Glutamatergic neuron (in vitro differentiated cells): ENCODE measurements around the gene ERGIC1. TPM values are rescaled to one million over a fixed set of nuclear protein-coding genes. Genes with fewer than 3 reads are reported as not detected.

ENCODE experiments used
- DNase-seq: peaks from one replicate; pipeline ENCODE4 v3.0.0; 2022
- H3K27ac Mint-ChIP-seq: one replicate; pipeline ENCODE4 v1.8.0; 2020; ENCODE audit warnings: mild to moderate bottlenecking, mixed read lengths, inconsistent platforms; ENCODE audit not compliant: unreplicated experiment
- H3K27me3 Mint-ChIP-seq: one replicate; pipeline ENCODE4 v1.8.0; 2020; ENCODE audit warnings: mild to moderate bottlenecking, moderate library complexity, mixed read lengths, inconsistent platforms; ENCODE audit not compliant: unreplicated experiment
- H3K36me3 Mint-ChIP-seq: one replicate; pipeline ENCODE4 v1.8.0; 2020; ENCODE audit warnings: mild to moderate bottlenecking, mixed read lengths, inconsistent platforms; ENCODE audit not compliant: unreplicated experiment
- H3K4me1 Mint-ChIP-seq: one replicate; pipeline ENCODE4 v1.8.0; 2020; ENCODE audit warnings: mild to moderate bottlenecking, low read depth, mixed read lengths, inconsistent platforms; ENCODE audit not compliant: unreplicated experiment
- H3K4me3 Mint-ChIP-seq: one replicate; pipeline ENCODE4 v1.8.0; 2020; ENCODE audit warnings: mild to moderate bottlenecking, mixed read lengths, inconsistent platforms; ENCODE audit not compliant: unreplicated experiment
- H3K9me3 Mint-ChIP-seq: one replicate; pipeline ENCODE4 v1.8.0; 2020; ENCODE audit warnings: mild to moderate bottlenecking, moderate library complexity, mixed read lengths, inconsistent platforms; ENCODE audit not compliant: unreplicated experiment
- total RNA-seq: library from RNA; stranded (reverse); fragmentation: NEBNext Ultra II Directional; extraction: Animal tissue kit (Norgen Biotek cat#: 25700); gene quantifications from one replicate; pipeline ENCODE4 v1.2.1, GENCODE V29; 2021; ENCODE audit not compliant: unreplicated experiment
- TF ChIP-seq, protein P1 (sequence below): fragments of 200-600 bp; sonication (generic); IDR thresholded peaks from one replicate; pipeline ENCODE4 v1.5.0; 2021; ENCODE audit not compliant: partially characterized antibody, unreplicated experiment

ERGIC1 gene
- total RNA-seq, 1 donor from 2014 or later = 76.2 TPM

GRCh38 chr5:172830876-172831662 lies 3.0 kb upstream of the ERGIC1 start:
- Mint-ChIP-seq H3K4me3 (no peak overlapping the region), H3K4me1 (peaks cover 18% of the 10 kb centered on the region), H3K36me3 (peaks cover 8% of the 10 kb centered on the region), H3K27me3 (no peaks in the 10 kb centered on the region), H3K27ac (peak overlapping the region; percentile 59), H3K9me3 (peaks cover 5% of the 10 kb centered on the region)
- DNase-seq = no peak
- TF ChIP-seq, protein P1, sequence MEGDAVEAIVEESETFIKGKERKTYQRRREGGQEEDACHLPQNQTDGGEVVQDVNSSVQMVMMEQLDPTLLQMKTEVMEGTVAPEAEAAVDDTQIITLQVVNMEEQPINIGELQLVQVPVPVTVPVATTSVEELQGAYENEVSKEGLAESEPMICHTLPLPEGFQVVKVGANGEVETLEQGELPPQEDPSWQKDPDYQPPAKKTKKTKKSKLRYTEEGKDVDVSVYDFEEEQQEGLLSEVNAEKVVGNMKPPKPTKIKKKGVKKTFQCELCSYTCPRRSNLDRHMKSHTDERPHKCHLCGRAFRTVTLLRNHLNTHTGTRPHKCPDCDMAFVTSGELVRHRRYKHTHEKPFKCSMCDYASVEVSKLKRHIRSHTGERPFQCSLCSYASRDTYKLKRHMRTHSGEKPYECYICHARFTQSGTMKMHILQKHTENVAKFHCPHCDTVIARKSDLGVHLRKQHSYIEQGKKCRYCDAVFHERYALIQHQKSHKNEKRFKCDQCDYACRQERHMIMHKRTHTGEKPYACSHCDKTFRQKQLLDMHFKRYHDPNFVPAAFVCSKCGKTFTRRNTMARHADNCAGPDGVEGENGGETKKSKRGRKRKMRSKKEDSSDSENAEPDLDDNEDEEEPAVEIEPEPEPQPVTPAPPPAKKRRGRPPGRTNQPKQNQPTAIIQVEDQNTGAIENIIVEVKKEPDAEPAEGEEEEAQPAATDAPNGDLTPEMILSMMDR = no peak

DNA sequence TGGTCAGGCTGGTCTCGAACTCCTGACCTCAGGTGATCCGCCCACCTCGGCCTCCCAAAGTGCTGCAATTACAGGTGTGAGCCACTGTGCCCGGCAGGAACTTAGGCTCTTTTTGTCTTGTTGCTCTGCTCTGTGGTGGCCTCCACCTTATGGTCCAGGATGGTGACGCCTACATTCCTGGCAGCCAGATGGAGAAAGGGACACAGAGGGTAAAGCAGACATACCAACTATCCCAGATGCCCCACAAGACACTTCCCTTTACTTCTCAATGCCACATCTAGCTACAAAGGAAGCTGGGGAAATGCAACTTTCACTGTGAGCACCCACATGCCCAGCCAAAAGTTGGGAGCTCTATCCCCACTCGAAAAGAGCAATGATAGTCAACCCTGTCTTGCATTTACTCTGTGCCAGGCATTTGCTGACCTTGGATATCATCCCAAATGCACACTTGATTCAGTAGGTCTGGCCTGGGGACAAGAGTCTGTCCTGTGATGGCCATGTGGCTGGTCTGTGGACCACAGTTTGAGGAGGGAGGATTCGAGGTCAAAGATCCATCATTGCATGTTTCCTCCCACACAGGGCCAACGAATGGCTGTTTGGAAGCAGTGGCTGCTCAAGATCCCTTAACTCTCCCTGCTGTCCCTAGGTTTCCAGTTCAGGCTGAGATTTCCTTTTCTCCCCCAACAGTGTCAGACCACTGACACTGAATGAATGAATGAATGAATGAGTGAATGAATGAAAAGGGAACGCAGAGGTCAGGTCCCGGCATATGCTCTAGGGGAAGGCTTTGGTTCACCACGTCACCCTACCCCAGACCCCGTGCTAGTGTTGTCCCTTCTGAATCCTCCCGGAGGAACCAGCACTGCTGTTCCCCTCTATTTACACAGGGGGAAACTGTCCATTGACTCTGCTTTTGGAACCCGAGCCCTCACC lies 1.4 kb upstream of the ERGIC1 start:
- Mint-ChIP-seq H3K9me3 (peaks cover 3% of the 10 kb centered on the region), H3K27ac (peak overlapping the region; percentile 43), H3K4me3 (peak overlapping the region; percentile 63), H3K27me3 (no peaks in the 10 kb centered on the region), H3K4me1 (peaks cover 19% of the 10 kb centered on the region), H3K36me3 (no peaks in the 10 kb centered on the region)
- TF ChIP-seq, protein P1 = no peak
- no peak for DNase-seq

DNA sequence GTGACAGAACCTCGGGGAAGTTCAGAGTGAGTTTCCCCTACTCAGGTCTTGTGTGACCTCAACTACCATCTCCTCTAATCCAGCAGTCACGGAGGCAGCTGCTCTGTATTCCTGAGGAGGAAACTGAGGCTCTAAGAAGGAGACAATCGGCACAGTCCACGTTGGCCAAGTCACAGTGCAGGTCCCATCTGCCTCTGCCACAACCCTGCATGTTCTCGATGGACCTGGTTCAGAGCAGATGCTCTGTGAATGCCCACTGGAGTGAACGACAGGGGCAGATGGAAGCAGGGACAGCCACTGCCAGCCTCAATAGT lies 722 bp upstream of the ERGIC1 start:
- Mint-ChIP-seq H3K4me3 (peak overlapping the region; percentile 63), H3K9me3 (peaks cover 3% of the 10 kb centered on the region), H3K27me3 (no peaks in the 10 kb centered on the region), H3K4me1 (peaks cover 15% of the 10 kb centered on the region), H3K36me3 (no peaks in the 10 kb centered on the region), H3K27ac (peak overlapping the region; percentile 43)
- no peak for DNase-seq
- TF ChIP-seq, protein P1 = no peak

DNA sequence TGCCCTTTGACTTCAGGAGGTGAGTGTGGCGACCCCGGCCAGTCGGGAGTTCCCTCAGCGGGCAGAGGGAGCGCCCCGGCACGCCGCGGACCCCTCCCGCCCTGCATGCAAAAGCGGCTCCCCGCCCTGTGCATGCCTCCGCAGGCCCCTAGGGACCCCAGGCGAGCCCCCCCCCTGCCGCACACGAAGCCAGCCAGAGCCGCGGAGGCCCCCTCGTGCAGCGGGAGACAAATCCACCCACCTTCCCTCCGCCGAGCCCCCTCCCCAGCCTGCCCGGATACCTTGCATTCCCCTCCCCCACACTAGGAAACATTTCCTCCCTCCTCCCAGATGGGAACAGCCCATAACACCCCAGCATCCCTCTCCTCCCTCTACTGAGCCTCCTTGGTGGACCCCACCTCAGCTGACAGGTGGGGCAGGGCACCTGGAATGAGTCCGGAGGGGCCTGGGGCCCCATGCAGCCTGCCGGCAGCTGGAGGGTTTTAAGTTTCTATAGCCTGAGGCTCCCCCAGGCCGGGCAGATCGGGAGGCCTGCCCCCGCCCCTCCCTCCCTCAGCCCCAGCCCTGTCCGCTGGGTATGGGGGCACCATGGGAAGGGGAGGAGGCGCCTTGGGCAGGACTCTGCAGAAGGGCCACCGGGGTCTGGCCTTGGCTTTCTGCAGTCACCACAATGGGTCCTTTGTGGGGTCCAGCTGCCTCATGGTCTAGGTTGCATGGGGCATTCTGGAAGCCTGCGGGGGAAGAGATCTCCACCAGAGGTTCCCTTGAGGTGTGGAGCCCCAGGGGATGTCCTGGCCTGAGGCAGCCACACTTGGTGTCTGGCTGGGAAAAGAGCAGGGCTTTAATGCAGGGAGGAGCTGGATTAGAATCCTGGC lies 601 bp downstream of the ERGIC1 start:
- Mint-ChIP-seq H3K4me1 (peaks cover 13% of the 10 kb centered on the region), H3K27ac (peak overlapping the region; percentile 59), H3K4me3 (peak overlapping the region; percentile 82), H3K36me3 (no peaks in the 10 kb centered on the region), H3K27me3 (no peaks in the 10 kb centered on the region), H3K9me3 (peaks cover 3% of the 10 kb centered on the region)
- TF ChIP-seq, protein P1 = no peak
- DNase-seq = peak; percentile 65
